ENCODE results near the gene OAS2.

OAS2 gene

GRCh38 chr12:112978163-112979040 is at the start of gene OAS2:
TSS of gene OAS2 (plus strand) at chr12:112978519. CDS start at chr12:112978609, 90 bp downstream.
- peak; percentile 74 for DNase-seq (ENCODE audit: low read depth)

- no peak for DNase-seq (ENCODE audit: low read depth)
These were observed 49.3 kb upstream of the OAS2 start for GRCh38 chr12:112928978-112929377.

- DNase-seq (ENCODE audit: low read depth), result no peak
These were observed 48.6 kb upstream of the OAS2 start for GRCh38 chr12:112929715-112930114.

DNA sequence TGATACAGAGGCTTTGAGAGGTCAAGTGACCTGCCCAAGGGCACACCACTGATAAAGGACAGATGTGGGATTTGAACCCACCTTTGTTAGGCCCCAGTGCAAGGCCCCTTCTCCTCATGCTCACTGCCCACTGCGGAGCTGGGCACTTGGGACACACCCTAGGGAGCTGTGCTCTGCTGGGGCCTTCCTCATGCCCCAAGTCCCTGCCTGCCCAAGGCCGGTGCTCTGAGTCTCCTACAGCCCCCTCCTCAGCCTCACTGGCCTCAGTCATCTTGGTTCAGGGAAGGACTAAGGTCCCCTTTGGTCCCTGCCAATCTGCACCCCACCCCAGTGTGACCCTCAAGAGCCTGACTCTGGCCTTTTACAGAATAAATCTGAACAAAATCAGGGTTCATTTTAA is 48.0 kb upstream of the OAS2 start:
- no peak for DNase-seq (ENCODE audit: low read depth)

DNA sequence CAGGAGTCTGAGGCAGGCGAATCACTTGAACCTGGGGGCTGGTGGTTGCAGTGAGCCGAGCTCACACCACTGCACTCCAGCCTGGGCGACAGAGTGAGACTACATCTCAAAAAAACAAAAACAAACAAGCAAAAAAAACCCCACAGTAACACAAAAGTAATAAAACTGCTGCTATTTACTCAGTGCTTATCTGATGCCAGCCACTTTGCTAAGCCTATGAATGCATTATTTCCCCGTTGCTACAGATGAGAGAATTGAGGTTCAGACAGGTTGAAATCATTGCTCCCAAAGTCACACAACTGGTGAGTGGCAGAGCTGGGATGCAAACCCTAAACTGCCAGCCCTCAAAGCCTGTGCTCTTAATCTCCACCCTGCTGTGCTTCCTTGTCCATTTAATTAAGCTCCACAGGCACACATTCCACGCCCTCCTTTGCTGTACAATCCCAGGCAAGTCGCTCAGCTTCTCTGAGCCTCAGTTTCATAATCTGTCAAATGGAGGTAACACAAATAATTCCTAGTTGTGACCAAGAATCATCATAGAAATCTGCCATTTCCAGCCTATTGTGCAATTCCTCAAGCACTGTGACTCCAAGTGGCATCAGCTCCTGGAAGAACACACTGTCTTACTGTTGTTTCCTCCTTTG is 45.7 kb upstream of the OAS2 start:
- DNase-seq (ENCODE audit: low read depth), result no peak

DNA sequence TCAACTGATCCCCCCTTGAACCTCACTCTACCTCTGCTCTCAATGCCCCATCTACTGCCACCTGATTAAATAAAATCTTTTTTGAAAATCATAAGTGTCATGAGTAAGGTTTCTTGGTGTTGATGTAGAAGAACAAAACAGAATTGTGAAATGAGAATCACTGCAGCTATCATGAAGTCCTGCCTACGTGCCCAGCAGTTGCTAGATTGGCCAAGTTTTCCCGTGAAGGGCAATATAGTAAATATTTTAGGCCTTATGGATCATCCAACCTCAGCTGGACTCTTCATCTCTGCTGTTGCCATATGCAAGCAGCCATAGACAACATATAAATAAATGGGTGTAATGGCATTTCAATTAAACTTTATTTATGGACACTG is 45.2 kb upstream of the OAS2 start:
- DNase-seq (ENCODE audit: low read depth), result no peak

DNA sequence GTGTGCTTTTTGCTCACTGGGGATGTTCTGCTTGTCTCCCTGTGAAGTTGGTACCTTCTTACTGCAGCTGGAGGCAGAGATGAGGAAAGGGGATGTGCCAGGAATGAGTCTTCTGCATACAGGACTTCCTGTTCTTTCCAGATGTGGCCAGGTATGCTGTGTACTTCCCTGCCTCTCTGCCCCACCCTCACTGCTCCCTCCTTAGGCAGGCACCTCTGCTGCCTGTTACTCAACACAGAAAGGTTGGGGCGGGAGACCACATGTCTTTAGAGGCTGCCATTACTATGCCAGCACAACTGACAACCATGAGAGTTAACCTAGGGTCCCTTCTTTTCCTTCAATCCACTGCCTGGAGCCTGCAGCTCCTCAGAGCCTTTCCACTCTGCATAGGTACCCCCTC is 42.1 kb upstream of the OAS2 start:
- no peak for DNase-seq (ENCODE audit: low read depth)

GRCh38 chr12:112936927-112937326 is 41.4 kb upstream of the OAS2 start:
- DNase-seq (ENCODE audit: low read depth), result peak; percentile 46

DNA sequence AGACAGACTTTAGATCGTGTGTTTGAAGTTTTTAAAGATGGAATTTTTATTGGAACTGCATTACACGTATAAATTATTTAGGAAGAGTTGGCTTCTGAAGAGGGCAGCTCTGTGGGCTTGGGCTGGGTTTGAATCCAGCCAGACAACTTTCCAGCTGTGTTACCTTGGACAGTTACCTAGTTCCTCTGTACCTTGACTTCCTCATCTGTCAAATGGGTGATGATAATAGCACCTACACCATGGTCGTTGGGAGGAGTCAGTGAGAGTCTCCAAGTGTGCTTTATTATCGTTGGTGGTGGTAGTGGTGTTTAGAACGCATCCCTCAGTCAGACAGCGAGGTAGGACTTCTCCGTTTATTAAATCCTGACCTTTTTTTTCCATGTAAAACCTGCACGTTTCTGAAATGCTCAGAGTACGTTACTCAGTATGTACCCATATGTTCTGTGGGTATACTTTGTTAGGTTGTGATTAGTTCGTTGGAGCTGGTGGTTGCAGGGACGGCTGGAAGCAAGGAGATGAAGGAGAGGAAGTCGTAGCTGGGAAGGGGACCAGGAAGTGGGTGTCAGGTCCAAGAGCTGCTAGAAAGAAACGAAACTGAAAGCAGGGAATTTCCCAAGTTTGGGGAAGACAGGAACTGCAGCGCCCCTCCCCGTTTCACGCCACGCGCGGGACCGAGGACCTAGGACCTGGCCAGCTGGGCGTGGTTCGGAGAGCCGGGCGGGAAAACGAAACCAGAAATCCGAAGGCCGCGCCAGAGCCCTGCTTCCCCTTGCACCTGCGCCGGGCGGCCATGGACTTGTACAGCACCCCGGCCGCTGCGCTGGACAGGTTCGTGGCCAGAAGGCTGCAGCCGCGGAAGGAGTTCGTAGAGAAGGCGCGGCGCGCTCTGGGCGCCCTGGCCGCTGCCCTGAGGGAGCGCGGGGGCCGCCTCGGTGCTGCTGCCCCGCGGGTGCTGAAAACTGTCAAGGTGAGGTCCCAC is 40.3 kb upstream of the OAS2 start, which contains the start of gene OAS3:
Gene OAS3, plus strand, starts transcription at position 734 of the 979 bp plus-strand sequence. Its CDS starts 57 bp downstream, at position 791.
- DNase-seq (ENCODE audit: low read depth), result peak; percentile 80

GRCh38 chr12:112938751-112939150 is 39.6 kb upstream of the OAS2 start:
- DNase-seq (ENCODE audit: low read depth), result no peak

DNA sequence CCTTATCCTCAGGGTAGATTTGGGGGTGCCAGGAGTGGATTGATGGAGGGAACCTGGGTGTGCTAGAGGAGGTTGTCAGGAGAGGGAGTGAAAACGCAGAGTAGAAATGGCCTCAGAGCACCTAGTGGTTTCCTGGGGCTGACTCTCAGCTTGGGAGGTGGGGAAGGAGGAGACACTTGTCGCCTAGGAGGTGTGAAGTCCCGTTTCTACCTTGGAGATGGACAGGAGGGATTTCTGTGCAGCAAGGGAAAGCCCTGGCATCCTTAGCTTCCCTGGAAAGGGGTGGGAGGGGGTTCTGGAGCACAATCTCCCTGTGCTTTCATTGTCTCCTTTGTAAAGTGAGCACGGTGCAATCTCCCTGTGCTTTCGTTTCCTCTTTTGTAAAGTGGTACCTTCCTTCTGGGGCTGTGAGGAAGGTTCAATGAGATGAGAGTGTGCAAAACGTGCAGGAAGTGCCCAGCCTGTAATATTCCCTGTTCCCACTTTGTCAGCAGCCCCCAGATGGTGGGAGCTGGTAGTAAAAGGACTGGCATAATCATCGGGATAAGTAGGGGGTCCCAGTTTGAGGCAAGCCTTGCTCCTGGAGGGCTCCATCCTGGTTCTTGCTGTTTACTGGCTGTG is 38.4 kb upstream of the OAS2 start:
- DNase-seq (ENCODE audit: low read depth), result no peak

DNA sequence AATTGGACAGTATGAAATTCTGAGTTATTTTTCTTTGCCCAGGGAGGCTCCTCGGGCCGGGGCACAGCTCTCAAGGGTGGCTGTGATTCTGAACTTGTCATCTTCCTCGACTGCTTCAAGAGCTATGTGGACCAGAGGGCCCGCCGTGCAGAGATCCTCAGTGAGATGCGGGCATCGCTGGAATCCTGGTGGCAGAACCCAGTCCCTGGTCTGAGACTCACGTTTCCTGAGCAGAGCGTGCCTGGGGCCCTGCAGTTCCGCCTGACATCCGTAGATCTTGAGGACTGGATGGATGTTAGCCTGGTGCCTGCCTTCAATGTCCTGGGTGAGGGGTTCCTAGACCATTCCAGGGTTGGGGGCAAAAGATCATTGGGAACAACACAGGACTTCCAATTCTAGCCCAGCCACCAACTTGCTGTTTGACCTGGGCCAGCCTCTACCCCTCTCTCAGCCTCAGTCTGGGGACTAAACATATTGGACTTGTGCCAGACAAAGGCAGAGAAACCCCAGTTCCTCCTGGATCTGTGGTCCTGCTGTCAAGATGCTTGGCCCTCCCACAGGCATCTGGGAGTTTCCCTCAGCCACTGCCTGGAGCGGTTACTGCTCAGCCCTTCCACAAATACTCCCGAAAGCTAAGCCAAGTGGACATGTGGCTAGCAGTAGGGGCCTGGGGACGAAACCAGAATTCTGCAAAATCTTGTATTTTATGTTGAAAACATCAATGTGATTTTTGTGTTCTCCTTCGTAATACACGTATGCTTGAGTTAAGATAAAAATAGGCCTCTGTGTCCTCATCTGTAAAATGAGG is 36.6 kb upstream of the OAS2 start:
- DNase-seq (ENCODE audit: low read depth), result no peak

DNA sequence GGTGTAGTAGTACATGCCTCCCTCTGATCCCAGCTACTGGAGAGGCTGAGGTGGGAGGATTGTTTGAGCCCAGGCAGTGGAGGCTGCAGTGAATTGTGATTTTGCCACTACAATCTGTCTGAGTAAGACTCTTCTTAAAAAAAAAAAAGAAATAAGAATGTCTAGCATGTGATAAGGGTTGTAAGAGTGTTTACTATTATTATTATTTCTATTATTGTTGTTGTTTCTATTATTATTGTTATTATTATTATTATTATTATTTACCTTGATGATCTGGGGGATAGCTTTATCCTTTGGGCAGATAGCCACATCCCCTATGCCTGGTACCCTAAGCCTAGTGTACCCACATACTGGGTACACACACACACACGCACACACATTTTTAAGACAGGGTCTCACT is 35.7 kb upstream of the OAS2 start:
- no peak for DNase-seq (ENCODE audit: low read depth)

GRCh38 chr12:112944024-112944690 is 34.2 kb upstream of the OAS2 start:
- no peak for DNase-seq (ENCODE audit: low read depth)

DNA sequence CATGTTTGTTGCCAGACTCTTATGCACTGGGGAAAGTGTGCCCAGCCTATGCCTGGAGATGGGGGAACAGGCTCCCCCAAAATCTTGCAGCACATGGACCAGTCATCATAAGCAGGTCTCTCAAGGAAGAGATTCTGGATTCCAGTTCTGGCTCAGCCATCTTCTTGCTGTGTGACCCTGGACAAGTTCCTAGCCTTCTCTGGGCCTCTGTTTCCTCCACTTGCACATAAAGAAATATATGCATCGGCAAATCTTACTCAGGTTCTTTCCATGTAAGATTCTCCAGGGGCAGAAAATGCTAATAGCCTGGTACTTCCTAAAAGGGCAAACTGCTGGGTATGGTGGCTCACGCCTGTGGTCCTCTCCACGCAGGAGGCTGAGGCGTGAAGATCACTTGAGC is 32.8 kb upstream of the OAS2 start:
- DNase-seq (ENCODE audit: low read depth), result no peak

DNA sequence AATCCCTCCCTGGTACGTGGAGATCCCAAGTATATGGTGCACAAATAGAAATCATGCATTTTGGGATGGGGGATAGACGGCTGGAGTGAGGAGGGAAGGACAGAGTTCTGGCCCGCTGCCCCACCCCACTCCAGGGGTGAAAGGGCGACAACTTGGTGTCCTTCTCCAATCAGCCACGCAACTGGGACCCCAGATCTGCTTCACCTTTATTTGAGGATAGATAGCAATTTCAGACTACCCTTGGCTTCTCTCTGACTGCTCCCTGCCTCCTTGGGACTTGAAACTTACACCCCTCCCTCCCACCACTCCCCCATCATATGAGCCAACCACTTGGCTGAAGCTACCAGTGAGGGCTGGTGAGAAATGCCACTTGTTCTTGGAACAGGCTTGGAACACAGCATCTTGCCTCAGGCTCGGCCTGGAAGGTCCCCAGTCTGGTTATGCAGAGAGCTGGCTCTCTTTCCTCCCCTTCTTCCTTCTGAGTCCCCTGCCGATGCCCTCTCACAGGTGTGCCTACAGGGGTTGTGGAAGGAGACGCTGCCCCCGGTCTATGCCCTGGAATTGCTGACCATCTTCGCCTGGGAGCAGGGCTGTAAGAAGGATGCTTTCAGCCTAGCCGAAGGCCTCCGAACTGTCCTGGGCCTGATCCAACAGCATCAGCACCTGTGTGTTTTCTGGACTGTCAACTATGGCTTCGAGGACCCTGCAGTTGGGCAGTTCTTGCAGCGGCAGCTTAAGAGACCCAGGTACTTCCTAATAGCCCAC is 31.9 kb upstream of the OAS2 start:
- no peak for DNase-seq (ENCODE audit: low read depth)

- no peak for DNase-seq (ENCODE audit: low read depth)
These were observed 31.0 kb upstream of the OAS2 start for GRCh38 chr12:112947314-112947713.

GRCh38 chr12:112947761-112948160 is 30.6 kb upstream of the OAS2 start:
- no peak for DNase-seq (ENCODE audit: low read depth)

- no peak for DNase-seq (ENCODE audit: low read depth)
These were observed 29.5 kb upstream of the OAS2 start for GRCh38 chr12:112948806-112949205.

DNA sequence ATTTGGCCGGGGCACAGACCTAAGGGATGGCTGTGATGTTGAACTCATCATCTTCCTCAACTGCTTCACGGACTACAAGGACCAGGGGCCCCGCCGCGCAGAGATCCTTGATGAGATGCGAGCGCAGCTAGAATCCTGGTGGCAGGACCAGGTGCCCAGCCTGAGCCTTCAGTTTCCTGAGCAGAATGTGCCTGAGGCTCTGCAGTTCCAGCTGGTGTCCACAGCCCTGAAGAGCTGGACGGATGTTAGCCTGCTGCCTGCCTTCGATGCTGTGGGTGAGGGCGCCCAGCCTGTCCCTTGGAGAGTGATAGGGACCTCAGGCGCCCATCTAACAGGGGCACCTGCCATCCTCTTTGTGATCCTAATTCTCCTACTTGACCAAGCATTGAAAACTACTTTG is 27.6 kb upstream of the OAS2 start:
- no peak for DNase-seq (ENCODE audit: low read depth)
